ENCODE results near the gene RBM44.

DNA sequence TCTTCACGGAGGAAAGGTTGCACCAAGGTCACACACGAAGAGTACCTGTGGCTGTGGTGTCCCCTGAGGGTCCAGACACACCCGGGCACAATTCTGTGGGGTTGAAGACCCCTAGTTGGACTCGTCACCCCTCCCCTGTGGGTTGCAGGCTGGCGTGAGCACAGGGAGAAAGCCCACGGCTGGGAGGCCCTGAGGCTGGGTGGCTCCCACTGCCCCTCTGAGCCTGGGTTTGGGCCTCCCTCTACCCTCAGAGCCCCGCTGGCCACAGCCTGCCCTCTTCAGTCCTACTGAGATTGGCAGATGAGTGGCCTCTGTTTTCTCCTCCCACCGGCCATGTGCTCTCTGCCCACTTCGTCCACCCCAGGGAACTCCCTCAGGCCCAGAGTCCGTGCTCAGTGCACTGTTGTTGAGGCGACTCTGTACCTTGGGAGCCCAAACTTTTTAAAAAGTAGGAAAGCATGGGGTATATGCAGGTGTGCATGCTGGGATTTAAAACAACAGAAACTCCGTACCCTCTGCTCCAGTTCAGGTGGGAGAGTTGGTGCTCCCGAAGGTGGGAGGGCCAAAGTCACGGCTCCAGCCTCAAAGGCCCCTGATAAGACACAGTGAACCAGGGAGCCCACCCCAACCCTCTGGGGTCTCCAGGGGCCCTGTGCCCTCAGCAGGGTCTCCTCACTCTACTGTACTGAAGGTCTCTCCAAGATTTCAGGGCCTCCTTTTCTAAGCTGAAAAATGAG is 79.9 kb downstream of the RBM44 start:
- TF ChIP-seq, protein P1, sequence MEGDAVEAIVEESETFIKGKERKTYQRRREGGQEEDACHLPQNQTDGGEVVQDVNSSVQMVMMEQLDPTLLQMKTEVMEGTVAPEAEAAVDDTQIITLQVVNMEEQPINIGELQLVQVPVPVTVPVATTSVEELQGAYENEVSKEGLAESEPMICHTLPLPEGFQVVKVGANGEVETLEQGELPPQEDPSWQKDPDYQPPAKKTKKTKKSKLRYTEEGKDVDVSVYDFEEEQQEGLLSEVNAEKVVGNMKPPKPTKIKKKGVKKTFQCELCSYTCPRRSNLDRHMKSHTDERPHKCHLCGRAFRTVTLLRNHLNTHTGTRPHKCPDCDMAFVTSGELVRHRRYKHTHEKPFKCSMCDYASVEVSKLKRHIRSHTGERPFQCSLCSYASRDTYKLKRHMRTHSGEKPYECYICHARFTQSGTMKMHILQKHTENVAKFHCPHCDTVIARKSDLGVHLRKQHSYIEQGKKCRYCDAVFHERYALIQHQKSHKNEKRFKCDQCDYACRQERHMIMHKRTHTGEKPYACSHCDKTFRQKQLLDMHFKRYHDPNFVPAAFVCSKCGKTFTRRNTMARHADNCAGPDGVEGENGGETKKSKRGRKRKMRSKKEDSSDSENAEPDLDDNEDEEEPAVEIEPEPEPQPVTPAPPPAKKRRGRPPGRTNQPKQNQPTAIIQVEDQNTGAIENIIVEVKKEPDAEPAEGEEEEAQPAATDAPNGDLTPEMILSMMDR (IDR thresholded peaks at IDR 0.05), result no peak
- no peak for TF ChIP-seq POLR2A (IDR thresholded peaks at IDR 0.05)

Measured in uterus (tissue), 2 donors.